Endothelial cell of umbilical vein (primary cell): ENCODE results near the gene NEDD4L.

Experiments
- CTCF ChIP-seq, 2 donors: IDR thresholded peaks; 1 replicate in 1 of 2; 2 replicates in 1 of 2; pipeline ENCODE4 v1.5.1; 2011; ENCODE audit warnings: low read length in 2 of 2, mild to moderate bottlenecking in 2 of 2, moderate library complexity in 2 of 2, control low read depth in 1 of 2, inconsistent platforms in 1 of 2, low read depth in 1 of 2; ENCODE audit not compliant: insufficient read depth in 1 of 2; ENCODE audit errors: extremely low read depth in 1 of 2
- POLR2A ChIP-seq: IDR thresholded peaks from 2 replicates; pipeline ENCODE4 v1.6.1; 2012; ENCODE audit warnings: low read depth, mild to moderate bottlenecking, control low read depth, low read length

- no peak for TF ChIP-seq CTCF (IDR thresholded peaks at IDR 0.05; ENCODE audit: extremely low read depth in 1 of 2, insufficient read depth in 1 of 2, low read depth in 1 of 2, low read length in 2 of 2)
- no peak for TF ChIP-seq POLR2A
These were observed 168.2 kb downstream of the NEDD4L start for GRCh38 chr18:58212274-58212673.
